ENCODE measurements around the gene DIP2C.
"Not testable (repeated sequence)": the region's sequence is repeated elsewhere in the genome, so short reads cannot be mapped to it uniquely, and the experiment has no call there.

DIP2C gene

DNA sequence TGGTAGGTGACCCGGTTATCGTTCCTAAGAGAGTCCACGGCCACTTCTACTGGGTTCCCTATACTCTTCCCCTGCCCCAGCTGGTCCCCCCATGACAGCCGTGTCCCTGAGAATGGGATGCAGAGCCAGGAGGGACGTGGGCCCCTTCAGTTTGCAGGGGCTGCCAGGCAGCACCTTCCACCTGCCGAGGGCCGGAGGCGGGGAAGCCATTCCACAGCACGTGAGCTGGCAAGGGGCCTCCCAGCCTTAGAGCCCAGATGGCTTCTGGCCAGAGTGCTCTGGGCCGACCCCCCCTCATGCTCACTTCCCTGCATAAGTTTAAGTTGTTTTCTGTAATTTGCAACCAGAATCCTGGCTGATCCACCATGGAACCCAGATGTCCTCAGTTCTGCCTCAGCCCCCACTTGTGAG, 39.0 kb downstream of the DIP2C start:
- Mint-ChIP-seq H3K9me3 (ENCODE audit: low read depth) (no peaks in the 10 kb centered on the region), H3K4me3 (no peak overlapping the region), H3K27me3 (peaks cover 6% of the 10 kb centered on the region), H3K27ac (no peak overlapping the region), H3K4me1 (ENCODE audit: low read depth) (no peaks in the 10 kb centered on the region), H3K36me3 (no peaks in the 10 kb centered on the region)

DNA sequence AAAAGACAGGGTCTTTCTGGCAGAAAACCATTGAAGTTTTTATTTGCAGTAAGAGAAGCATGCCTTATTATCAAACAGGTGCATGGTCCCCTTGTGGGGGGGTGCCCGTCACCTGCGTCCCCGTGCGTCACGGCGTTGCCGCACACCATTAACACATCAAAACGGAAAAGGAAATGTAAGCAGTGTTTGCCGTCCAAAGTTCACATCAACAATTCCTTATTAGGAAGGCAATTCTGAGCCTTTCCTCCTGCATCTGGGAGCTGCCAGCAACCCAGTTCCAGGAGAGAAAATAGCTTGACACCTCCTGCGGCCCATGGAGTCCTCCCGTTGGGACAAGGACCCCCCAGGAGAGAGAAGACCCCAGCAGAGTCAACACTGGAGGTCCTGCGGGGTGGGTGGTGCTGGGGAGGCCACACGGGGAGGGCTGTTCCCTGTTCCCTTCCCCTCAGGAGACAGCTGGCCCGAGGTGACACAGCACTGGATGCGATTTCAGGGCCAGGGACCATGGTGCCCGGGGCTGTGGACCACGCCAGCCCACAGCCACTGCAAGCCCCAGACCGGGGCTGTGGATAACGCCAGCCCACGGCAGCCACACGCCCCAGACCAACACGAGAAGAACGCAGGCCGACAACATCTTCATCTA, 39.5 kb downstream of the DIP2C start:
- H3K27ac Mint-ChIP-seq, result no peak overlapping the region
- no peaks in the 10 kb centered on the region for H3K9me3 Mint-ChIP-seq (ENCODE audit: low read depth)
- no peaks in the 10 kb centered on the region for H3K36me3 Mint-ChIP-seq
- no peaks in the 10 kb centered on the region for H3K4me1 Mint-ChIP-seq (ENCODE audit: low read depth)
- H3K4me3 Mint-ChIP-seq, result no peak overlapping the region
- peaks cover 6% of the 10 kb centered on the region for H3K27me3 Mint-ChIP-seq

DNA sequence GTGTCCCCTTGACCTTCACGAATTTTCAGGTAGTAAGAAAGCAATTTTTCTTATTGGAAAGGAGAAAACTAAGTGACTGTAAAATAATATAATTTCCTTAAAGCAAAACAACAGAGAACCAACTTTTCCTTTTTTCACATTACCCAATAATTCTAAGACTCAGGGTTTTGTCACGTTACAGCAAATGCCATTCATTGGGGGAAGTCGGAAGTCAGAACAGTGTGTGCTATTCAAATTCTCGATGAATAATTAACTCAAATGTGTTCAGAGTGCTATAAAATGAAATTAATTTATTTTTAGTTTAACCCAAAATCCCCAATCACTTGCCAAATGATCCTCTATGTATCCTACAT, 40.0 kb downstream of the DIP2C start:
- Mint-ChIP-seq H3K27ac (no peak overlapping the region), H3K9me3 (ENCODE audit: low read depth) (no peaks in the 10 kb centered on the region), H3K27me3 (peaks cover 6% of the 10 kb centered on the region), H3K36me3 (no peaks in the 10 kb centered on the region), H3K4me3 (no peak overlapping the region), H3K4me1 (ENCODE audit: low read depth) (no peaks in the 10 kb centered on the region)

DNA sequence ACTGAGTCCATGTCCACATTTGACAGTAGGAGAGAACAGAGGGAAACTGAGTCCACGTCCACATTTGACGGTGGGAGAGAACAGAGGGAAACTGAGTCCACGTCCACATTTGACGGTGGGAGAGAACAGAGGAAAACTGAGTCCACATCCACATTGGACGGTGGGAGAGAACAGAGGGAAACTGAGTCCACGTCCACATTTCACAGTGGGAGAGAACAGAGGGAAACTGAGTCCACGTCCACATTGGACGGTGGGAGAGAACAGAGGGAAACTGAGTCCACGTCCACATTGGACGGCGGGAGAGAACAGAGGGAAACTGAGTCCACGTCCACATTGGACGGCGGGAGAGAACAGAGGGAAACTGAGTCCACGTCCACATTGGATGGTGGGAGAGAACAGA, 42.4 kb downstream of the DIP2C start:
- not testable (repeated sequence) for H3K27ac Mint-ChIP-seq; H3K4me3 Mint-ChIP-seq; H3K36me3 Mint-ChIP-seq; H3K4me1 Mint-ChIP-seq (ENCODE audit: low read depth); H3K9me3 Mint-ChIP-seq (ENCODE audit: low read depth); H3K27me3 Mint-ChIP-seq

DNA sequence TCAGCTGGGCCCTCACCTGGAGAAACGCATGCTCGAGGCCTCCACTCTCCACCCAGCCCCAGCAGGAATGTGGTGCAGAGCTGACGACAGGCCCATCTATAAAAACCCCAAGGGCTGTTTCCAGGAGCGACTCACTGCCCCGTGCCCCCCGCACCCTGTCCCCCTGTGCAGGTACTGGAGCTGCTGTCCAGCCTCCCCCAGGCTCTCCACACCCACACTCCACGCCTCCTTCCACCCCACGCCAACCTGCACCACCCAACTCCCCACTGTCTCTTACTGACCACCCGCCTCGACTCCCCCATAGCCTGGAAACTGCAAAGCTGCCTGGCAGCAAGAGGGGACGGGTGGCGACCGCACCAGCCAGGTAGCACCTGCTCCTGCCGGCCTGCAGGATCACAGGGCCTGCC, 43.3 kb downstream of the DIP2C start:
- no peaks in the 10 kb centered on the region for H3K36me3 Mint-ChIP-seq
- no peaks in the 10 kb centered on the region for H3K4me1 Mint-ChIP-seq (ENCODE audit: low read depth)
- peaks cover 5% of the 10 kb centered on the region for H3K27me3 Mint-ChIP-seq
- H3K27ac Mint-ChIP-seq, result no peak overlapping the region
- H3K4me3 Mint-ChIP-seq, result no peak overlapping the region
- no peaks in the 10 kb centered on the region for H3K9me3 Mint-ChIP-seq (ENCODE audit: low read depth)

DNA sequence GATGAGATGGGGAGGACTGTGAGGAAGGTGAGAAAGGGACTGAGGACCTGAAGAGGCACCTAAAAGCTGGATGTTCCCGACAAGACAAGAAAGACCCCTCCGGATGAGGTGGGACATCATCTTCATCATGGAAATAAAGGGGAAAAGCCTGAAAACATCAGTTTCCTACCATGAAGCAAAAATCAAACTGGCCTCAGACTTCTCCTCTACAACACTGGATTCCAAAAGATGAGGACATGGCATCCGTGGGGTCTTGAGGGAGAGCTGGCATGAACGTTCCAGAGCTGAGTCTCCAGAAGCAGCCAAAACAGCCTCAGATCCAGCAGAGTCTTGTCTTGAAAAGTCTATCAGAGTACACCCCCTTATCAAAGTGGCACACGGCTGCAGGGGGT, 44.5 kb downstream of the DIP2C start:
- Mint-ChIP-seq H3K36me3 (no peaks in the 10 kb centered on the region), H3K4me3 (no peak overlapping the region), H3K4me1 (ENCODE audit: low read depth) (no peaks in the 10 kb centered on the region), H3K27ac (no peak overlapping the region), H3K27me3 (peaks cover 2% of the 10 kb centered on the region), H3K9me3 (ENCODE audit: low read depth) (no peaks in the 10 kb centered on the region)

DNA sequence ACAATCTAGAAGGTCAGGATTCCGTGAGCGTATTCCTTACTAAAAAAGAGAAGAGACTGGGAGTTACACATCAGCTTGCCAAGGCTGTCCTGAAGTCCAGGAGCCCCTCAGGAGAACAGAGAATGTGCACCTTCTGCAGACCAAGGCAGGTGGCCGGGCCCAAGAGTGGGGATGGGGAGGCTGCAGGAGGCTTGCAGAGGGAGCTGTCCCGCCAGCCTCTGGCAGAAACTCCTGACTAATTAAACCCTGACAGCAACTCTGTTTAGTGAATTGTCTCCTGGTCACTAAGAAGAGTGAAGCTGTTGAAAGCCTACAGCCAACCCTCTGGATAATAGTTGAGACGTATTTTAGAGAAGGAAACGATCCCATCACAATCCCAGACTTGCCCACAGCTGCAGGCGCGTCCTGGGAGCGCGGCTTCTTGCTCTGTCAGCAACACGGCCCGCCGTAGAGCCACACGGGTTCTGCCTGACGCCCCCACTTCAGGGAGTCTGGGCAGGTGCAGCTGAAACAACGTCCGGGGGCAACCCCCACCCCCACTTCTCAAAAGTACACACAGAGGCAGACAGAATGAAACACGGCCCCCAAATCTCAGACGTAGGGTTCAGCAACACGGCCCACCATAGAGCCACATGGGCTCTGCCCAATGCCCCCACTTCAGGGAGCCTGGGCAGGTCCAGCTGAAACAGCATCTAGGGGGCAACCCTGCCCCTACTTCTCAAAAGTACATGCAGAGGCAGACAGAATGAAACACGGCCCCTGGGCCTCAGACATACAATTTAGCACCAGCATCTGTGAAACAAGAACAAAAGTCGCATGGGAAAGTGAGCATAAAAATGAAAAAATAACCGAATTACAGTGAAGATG, 45.2 kb downstream of the DIP2C start:
- H3K27ac Mint-ChIP-seq, result no peak overlapping the region
- H3K4me1 Mint-ChIP-seq (ENCODE audit: low read depth), result no peaks in the 10 kb centered on the region
- H3K4me3 Mint-ChIP-seq, result no peak overlapping the region
- H3K36me3 Mint-ChIP-seq, result no peaks in the 10 kb centered on the region
- H3K9me3 Mint-ChIP-seq (ENCODE audit: low read depth), result no peaks in the 10 kb centered on the region
- no peaks in the 10 kb centered on the region for H3K27me3 Mint-ChIP-seq

DNA sequence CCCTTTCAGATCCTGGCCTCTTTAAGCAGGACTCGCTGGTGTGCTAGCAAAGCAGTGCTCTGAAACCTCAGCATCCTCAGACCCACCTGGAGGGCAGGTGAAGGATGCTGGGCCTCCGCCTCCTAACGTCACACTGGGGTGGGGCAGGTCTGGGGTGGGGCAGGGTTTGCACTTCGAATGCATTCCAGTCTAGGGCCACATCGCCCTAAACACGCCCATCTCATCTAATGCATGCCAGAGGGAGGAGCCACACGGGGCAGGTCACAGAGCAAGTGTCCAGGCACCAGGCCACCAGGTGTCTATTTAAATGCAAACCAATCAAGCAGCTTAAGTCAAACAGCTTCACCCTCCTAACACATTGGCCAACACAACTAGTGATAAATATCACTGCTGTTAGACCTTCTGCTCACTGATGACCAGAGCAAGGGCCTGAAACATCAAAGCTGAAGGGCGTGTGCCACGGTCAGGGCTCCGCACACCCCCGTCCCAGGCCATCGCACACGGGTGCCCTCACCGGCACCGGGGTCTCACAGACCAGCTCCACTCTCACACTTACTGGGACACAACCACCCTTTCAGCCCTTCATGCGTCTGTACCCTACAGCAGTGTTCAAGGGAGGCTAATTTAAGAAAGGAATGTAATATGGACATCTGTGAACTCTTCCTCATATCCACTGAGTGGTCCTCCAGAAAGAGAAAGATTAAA, 47.1 kb downstream of the DIP2C start:
- no peaks in the 10 kb centered on the region for H3K4me1 Mint-ChIP-seq (ENCODE audit: low read depth)
- peaks cover 4% of the 10 kb centered on the region for H3K27me3 Mint-ChIP-seq
- no peak overlapping the region for H3K4me3 Mint-ChIP-seq
- no peaks in the 10 kb centered on the region for H3K9me3 Mint-ChIP-seq (ENCODE audit: low read depth)
- no peak overlapping the region for H3K27ac Mint-ChIP-seq
- no peaks in the 10 kb centered on the region for H3K36me3 Mint-ChIP-seq

DNA sequence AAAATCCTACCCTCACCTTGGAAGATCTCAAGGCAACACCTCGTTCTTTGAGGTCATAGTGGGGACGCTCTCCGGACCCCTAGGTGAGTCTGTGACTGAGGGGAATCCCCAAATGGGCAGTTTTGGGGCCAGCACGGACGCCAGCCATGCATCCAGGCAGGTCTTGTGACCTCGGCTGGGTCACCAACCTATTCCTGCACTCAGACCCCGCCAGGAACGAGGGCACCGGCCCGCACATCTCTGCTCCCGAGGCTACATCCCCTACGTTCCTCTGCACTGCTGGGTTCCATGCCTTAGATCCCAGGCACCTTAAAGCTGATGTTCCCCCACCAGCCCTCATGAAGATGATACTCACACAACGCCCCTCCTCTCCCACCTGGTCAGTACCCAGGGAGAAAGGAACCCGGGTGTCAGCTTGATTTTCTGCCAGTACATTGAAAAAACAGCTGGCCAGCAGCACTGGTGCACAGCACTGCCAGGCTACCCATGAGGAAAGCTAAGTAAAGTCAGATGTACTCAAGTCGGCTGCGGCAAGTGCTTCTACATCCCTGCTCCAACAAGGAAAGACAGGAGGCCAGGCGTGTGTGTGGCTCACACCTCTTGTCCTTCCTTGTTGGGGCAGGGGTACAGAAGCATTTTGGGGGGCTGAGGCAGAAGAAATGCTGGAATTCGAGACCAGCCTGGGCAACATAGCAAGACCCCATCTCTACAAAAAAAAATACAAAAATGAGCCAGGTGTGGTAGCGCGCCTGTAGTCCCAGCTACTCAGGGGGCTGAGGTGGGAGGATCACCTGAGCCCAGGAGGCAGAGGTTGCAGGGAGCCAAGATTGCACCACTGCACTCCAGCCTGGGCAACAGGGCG, 48.1 kb downstream of the DIP2C start:
- Mint-ChIP-seq H3K4me1 (ENCODE audit: low read depth) (no peaks in the 10 kb centered on the region), H3K4me3 (no peak overlapping the region), H3K27ac (no peak overlapping the region), H3K9me3 (ENCODE audit: low read depth) (no peaks in the 10 kb centered on the region), H3K27me3 (peaks cover 9% of the 10 kb centered on the region), H3K36me3 (no peaks in the 10 kb centered on the region)

DNA sequence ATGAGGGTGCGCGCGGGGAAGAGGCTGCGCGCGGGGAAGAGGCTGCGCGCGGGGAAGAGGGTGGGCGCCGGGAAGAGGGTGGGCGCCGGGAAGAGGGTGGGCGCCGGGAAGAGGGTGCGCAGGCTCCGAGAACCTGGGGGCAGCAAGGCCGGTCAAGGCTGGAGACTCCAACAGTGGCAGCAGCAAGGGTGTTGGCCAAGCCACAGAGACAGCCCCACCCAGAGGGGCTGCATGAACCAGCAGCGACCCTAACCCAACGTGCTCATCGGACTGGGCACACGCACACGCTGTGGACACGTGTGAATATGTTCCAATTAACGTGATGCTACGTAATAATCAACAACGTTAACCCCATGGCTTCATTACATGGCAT, 48.8 kb downstream of the DIP2C start:
- H3K27ac Mint-ChIP-seq, result no peak overlapping the region
- no peaks in the 10 kb centered on the region for H3K36me3 Mint-ChIP-seq
- no peak overlapping the region for H3K4me3 Mint-ChIP-seq
- peaks cover 10% of the 10 kb centered on the region for H3K27me3 Mint-ChIP-seq
- no peaks in the 10 kb centered on the region for H3K9me3 Mint-ChIP-seq (ENCODE audit: low read depth)
- H3K4me1 Mint-ChIP-seq (ENCODE audit: low read depth), result no peaks in the 10 kb centered on the region

DNA sequence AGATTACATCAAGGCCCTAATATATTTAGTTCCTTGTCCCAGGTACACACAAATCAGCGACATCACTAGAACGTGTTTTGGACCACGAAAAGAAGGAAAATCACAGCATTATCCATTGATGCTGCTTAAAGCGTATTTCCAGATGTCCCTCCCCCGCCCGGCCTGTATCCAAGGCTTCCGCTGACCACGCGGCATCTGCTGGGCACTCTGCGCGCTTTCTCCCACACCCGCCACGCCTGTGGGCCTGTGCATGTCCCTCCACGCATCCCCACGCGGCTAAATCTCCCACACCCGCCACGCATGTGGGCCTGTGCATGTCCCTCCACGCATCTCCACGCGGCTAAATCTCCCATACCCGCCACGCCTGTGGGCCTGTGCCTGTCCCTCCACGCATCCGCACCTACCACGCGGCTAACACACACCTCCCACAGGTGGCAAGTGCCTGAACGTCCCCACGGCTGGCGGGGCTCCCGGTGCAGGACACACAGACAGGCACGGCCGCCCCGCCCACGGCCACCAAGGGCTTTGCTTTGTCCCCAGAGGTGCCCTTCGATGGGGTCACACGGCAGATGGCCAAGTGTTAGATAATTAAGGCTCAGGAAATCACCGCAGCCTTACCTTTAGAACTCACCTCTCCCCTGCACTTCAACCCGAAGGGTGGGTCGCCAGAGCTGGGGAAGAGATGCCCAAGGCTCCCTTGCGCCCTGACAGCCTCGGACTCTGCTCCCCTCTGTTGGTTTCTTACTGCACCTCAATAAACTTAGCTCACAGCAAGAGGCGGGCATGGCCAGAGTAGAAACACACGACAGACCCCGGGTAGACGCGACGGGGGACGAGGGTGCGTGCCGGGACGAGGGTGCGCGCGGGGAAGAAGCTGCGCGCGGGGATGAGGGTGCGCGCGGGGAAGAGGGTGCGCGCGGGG, 49.5 kb downstream of the DIP2C start:
- Mint-ChIP-seq H3K4me3 (no peak overlapping the region), H3K27me3 (peaks cover 10% of the 10 kb centered on the region), H3K27ac (no peak overlapping the region), H3K9me3 (ENCODE audit: low read depth) (no peaks in the 10 kb centered on the region), H3K36me3 (no peaks in the 10 kb centered on the region), H3K4me1 (ENCODE audit: low read depth) (no peaks in the 10 kb centered on the region)

DNA sequence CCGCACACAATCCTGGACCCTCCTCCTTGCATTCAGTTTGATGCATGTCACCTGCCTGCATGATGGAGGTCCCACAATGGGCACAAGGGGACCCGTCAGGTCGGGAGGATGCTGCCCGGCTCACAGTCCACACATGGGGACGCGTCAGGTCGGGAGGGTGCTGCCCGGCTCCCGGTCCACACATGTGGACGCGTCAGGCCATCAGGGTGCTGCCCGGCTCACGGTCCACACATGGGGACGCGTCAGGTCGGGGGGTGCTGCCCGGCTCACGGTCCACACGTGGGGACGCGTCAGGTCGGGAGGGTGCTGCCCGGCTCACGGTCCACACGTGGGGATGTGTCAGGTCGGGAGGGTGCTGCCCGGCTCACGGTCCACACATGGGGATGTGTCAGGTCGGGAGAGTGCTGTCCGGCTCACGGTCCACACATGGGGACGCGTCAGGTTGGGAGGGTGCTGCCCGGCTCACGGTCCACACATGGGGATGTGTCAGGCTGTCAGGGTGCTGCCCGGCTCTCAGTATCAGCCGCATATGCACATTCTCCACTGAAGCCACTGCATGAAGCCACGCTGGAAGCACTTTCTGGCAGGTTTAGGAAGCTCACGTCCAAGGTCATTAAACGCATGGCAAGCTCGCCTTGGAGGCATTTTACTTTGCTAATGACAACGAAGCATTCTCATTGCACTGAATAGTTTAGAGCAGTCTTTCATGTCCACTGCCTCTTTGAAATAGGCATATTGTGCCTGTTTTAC, 50.3 kb downstream of the DIP2C start:
- Mint-ChIP-seq H3K4me3 (no peak overlapping the region), H3K9me3 (ENCODE audit: low read depth) (no peaks in the 10 kb centered on the region), H3K4me1 (ENCODE audit: low read depth) (no peaks in the 10 kb centered on the region), H3K36me3 (no peaks in the 10 kb centered on the region), H3K27ac (no peak overlapping the region), H3K27me3 (peaks cover 14% of the 10 kb centered on the region)

DNA sequence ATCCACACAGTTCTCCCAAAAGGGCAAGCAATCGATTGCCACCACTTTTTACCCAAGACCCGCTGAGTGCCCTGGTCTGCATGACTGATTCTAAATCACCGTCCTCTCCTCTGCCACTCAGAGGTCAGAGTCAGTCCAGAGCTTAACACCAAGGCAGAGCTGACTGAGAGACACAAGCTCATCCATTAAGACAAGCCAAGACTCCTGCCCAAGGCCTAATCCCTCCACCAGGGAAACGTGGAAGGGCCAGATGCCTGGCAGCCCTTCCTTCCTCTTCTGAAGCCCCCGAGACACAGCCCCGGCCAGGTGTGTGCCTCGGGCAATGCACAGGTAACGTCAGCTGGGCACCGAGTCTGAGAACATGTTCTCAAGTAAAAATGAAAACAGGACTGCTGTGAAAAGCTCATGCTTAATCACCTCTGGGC, 51.7 kb downstream of the DIP2C start:
- no peaks in the 10 kb centered on the region for H3K9me3 Mint-ChIP-seq (ENCODE audit: low read depth)
- no peaks in the 10 kb centered on the region for H3K36me3 Mint-ChIP-seq
- no peak overlapping the region for H3K27ac Mint-ChIP-seq
- no peak overlapping the region for H3K4me3 Mint-ChIP-seq
- no peaks in the 10 kb centered on the region for H3K4me1 Mint-ChIP-seq (ENCODE audit: low read depth)
- H3K27me3 Mint-ChIP-seq, result peaks cover 15% of the 10 kb centered on the region
